H54 (cell line): Measurements from ENCODE around the gene NDRG4.

Source experiments
- DNase-seq: peaks from one replicate; pipeline ENCODE4 v3.0.0; 2011; ENCODE audit warnings: low spot score, mixed read lengths; ENCODE audit not compliant: insufficient read length
- FAIRE-seq: peaks from 3 replicates; lab custom pipeline; 2011; peaks lifted over from hg19 to GRCh38; lab: Jason Lieb, UNC
- POLR2A ChIP-seq: IDR thresholded peaks from 2 replicates; pipeline ENCODE4 v1.6.1; 2011; ENCODE audit warnings: low read depth, mild to moderate bottlenecking, low read length

Gene NDRG4

GRCh38 chr16:58515871-58516767 is 16.2 kb downstream of the NDRG4 start:
- TF ChIP-seq POLR2A, result no peak; the same call in 1 of the 2 replicates
- no peak for DNase-seq
- FAIRE-seq, result no peak

DNA sequence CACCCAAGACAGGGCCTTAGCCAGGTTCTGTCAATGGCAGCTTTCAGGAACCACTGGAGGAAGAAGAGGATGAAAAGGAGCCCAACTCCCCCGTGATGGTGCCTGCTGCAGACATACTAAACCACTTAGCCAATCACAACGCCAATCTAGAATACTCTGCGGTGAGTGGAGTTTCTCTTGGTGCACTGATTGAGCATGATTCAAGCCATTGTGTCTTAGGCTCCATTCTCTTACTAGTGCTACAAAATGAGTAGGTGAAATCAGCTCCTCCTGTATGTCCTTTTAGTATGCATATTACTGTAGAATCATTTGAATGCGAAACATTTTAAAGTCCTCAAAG is 16.8 kb downstream of the NDRG4 start:
- DNase-seq, result no peak
- FAIRE-seq, result no peak
- no peak for TF ChIP-seq POLR2A

- no peak for TF ChIP-seq POLR2A
- FAIRE-seq, result no peak
- DNase-seq, result no peak
These were observed 18.4 kb downstream of the NDRG4 start for GRCh38 chr16:58518083-58518979.

- no peak for TF ChIP-seq POLR2A
- FAIRE-seq (no peak), DNase-seq (no peak)
These were observed 19.0 kb downstream of the NDRG4 start for GRCh38 chr16:58518980-58519368.

- DNase-seq (no peak), FAIRE-seq (no peak)
These were observed 19.8 kb downstream of the NDRG4 start for GRCh38 chr16:58519707-58520106.

GRCh38 chr16:58530179-58530578 is 30.2 kb downstream of the NDRG4 start:
- DNase-seq (no peak), FAIRE-seq (no peak)
- no peak for TF ChIP-seq POLR2A

More at GRCh38 chr16:58519707-58520106, 19.8 kb downstream of the NDRG4 start:
- TF ChIP-seq POLR2A, result no peak

GRCh38 chr16:58532414-58532813 is 32.5 kb downstream of the NDRG4 start:
- DNase-seq, result no peak
- no peak for TF ChIP-seq POLR2A
- FAIRE-seq, result no peak

DNA sequence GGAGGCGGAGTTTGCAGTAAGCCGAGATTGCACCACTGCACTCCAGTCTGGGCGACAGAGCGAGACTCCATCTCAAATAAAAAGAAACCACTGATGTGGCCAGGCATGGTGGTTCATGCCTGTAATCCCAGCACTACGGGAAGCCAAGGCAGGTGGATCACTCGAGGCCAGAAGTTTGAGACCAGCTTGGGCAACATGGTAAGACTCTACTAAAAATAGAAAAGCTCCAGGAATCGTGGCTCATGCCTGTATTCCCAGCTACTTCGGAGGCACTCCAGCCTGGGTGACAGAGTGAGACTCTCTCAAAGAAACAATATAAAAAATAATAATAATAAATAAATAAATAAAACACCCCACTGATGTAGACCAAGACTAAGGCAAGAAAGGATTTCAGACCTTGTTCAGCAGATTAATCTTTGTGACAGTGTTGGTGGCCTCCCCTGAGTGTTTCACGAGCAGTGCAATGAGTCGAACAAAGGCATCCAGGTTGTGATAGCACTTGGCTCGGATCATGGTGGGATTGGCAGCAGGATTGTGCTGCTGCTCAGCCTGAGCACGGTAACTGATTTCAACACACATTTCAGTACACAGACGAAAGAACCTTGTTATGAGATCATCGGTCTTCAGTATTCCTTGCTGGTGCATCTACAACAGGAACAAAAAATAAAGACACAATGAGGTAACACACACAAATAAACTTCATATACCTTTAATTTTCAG is 34.0 kb downstream of the NDRG4 start:
- no peak for TF ChIP-seq POLR2A
- FAIRE-seq, result no peak
- no peak for DNase-seq

- TF ChIP-seq POLR2A, result no peak
- FAIRE-seq (no peak), DNase-seq (no peak)
These were observed 35.2 kb downstream of the NDRG4 start for GRCh38 chr16:58535100-58535499.

- no peak for FAIRE-seq
- DNase-seq, result no peak
- TF ChIP-seq POLR2A, result no peak
These were observed 36.3 kb downstream of the NDRG4 start for GRCh38 chr16:58536278-58536677.

DNA sequence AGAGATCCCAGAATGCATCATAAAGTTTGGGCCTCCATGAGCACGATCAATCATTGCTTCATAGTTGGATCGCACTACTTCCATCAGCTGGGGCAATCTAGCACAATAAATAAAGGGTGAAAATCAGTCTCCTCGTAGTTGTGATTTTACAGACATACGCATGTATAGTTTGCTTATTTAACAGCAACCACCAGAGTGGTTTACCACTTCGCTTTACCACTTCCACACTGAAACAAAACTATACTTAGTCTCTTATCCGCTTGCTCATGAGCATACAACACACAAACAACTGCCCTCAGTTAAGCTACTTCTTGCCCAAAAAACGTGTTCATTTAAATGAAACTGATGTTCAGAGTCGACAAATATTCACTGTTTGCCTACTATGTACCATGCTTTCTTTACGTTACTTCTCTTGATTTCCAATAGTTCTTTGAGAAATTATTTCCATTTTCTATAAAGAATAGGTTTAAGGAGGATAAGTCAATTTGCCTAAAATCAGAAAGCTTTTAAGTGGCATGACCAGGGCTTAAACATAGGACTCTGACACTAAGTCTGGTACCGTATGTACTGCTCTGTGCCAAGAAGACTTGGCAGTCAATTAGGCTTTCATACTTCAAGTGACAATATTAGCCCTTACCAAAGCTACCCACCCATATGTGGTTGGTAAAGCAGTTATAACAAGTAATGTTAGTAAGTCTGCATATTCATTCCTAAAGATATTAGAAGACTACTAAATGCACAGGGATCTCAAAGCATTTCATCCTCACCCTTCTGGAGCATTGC is 37.4 kb downstream of the NDRG4 start:
- TF ChIP-seq POLR2A, result no peak
- FAIRE-seq (no peak), DNase-seq (no peak)

DNA sequence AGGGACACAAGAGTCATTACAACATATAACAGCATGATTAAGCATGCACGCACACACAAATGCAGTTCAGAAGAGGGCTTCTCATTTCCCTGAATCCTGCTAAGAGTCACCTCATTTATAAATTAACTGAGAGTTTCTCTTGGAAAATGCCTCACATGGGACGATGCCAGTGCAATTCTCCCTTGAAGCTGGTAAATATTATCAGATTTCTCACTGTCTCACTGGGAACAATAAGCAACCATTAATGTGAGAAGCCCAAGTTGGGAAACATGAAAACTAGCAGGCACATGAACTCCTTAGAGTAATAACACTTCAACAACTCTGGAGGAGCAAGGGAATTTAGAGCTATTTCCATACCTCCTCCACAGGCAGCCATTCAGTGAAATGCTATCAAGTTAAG is 41.8 kb downstream of the NDRG4 start:
- no peak for TF ChIP-seq POLR2A
- DNase-seq, result no peak
- FAIRE-seq, result no peak

GRCh38 chr16:58542291-58542690 is 42.3 kb downstream of the NDRG4 start:
- DNase-seq, result no peak
- TF ChIP-seq POLR2A, result no peak
- FAIRE-seq, result no peak
